WTC11 (cell line): ENCODE results near the gene CEP63. TPM values are rescaled to one million over a fixed set of nuclear protein-coding genes. Genes with fewer than 3 reads are reported as not detected.

Experiments used
- ATAC-seq: fragments of 200-7000 bp; cut with Tn5 transposase; 2 replicates; pipeline ENCODE4 v1.10.0; 2021; ENCODE audit warnings: mild to moderate bottlenecking, moderate library complexity
- CTCF ChIA-PET: fragments of 300-600 bp; sonication (Branson Sonifier 250); formaldehyde crosslinking; loops from one replicate; lab custom pipeline; 2021; ENCODE audit warnings: antibody characterized with exemption; lab: Charles Lee
- POLR2A ChIA-PET: fragments of 350-600 bp; sonication (Branson Sonifier 250); formaldehyde crosslinking; loops from one replicate; lab custom pipeline; 2021; ENCODE audit warnings: antibody characterized with exemption; lab: Charles Lee
- DNase-seq: peaks from one replicate; pipeline ENCODE4 v3.0.0; 2021; ENCODE audit warnings: low spot score
- H3K27ac Mint-ChIP-seq: 2 replicates; pipeline ENCODE4 v1.8.0; 2021; ENCODE audit warnings: mixed read lengths
- H3K27me3 Mint-ChIP-seq: 2 replicates; pipeline ENCODE4 v1.8.0; 2021; ENCODE audit warnings: low read depth, mild to moderate bottlenecking, moderate library complexity, mixed read lengths
- H3K36me3 Mint-ChIP-seq: 2 replicates; pipeline ENCODE4 v1.8.0; 2021; ENCODE audit warnings: mixed read lengths
- H3K4me1 Mint-ChIP-seq: 2 replicates; pipeline ENCODE4 v1.8.0; 2022; ENCODE audit warnings: mixed read lengths
- H3K4me3 Mint-ChIP-seq: 2 replicates; pipeline ENCODE4 v1.8.0; 2021; ENCODE audit warnings: mild to moderate bottlenecking, moderate library complexity, mixed read lengths
- H3K9me3 Mint-ChIP-seq: 2 replicates; pipeline ENCODE4 v1.8.0; 2021; ENCODE audit warnings: mixed read lengths
- CREB1 ChIP-seq: sonication (generic); formaldehyde crosslinking; IDR thresholded peaks from 2 replicates; pipeline ENCODE4 v1.8.0; 2023; ENCODE audit warnings: mild to moderate bottlenecking, missing genetic modification reagents
- FOXJ3 ChIP-seq: sonication (generic); formaldehyde crosslinking; IDR thresholded peaks from 2 replicates; pipeline ENCODE4 v1.9.0; 2021; ENCODE audit warnings: missing genetic modification reagents, mild to moderate bottlenecking, borderline replicate concordance
- FOXK1 ChIP-seq: sonication (generic); formaldehyde crosslinking; IDR thresholded peaks from 2 replicates; pipeline ENCODE4 v1.8.0; 2022; ENCODE audit warnings: mild to moderate bottlenecking, moderate library complexity, missing genetic modification reagents
- GABPB1 ChIP-seq: sonication (generic); formaldehyde crosslinking; IDR thresholded peaks from 2 replicates; pipeline ENCODE4 v1.8.1; 2023; ENCODE audit warnings: mild to moderate bottlenecking, missing genetic modification reagents
- GRHL2 ChIP-seq: fragments of 250-450 bp; sonication (Bioruptor Pico); IDR thresholded peaks from 2 replicates; pipeline ENCODE4 v1.8.0; 2022; ENCODE audit warnings: mild to moderate bottlenecking, moderate library complexity; ENCODE audit not compliant: insufficient replicate concordance, severe bottlenecking
- GTF2I ChIP-seq: fragments of 250-450 bp; sonication (Bioruptor Pico); conservative IDR thresholded peaks from 2 replicates; pipeline ENCODE4 v1.4.0; 2021; ENCODE audit warnings: mild to moderate bottlenecking
- IRF2 ChIP-seq: sonication (generic); formaldehyde crosslinking; IDR thresholded peaks from 2 replicates; pipeline ENCODE4 v1.8.0; 2022; ENCODE audit warnings: low read depth, missing genetic modification reagents, borderline replicate concordance
- JAZF1 ChIP-seq: fragments of 250-450 bp; sonication (Bioruptor Pico); IDR thresholded peaks from 2 replicates; pipeline ENCODE4 v1.9.0; 2021; ENCODE audit warnings: moderate library complexity, mild to moderate bottlenecking, inconsistent platforms
- KAT7 ChIP-seq: sonication (generic); formaldehyde crosslinking; IDR thresholded peaks from 2 replicates; pipeline ENCODE4 v1.8.1; 2023; ENCODE audit warnings: missing genetic modification reagents, mild to moderate bottlenecking, borderline replicate concordance
- NFE2L1 ChIP-seq: sonication (generic); formaldehyde crosslinking; IDR thresholded peaks from 2 replicates; pipeline ENCODE4 v1.8.1; 2023; ENCODE audit warnings: missing genetic modification reagents
- NFYB ChIP-seq: sonication (generic); formaldehyde crosslinking; conservative IDR thresholded peaks from 2 replicates; pipeline ENCODE4 v1.8.0; 2022; ENCODE audit warnings: low read depth, missing genetic modification reagents
- NR1H2 ChIP-seq: sonication (generic); formaldehyde crosslinking; IDR thresholded peaks from 2 replicates; pipeline ENCODE4 v1.9.0; 2021; ENCODE audit warnings: mild to moderate bottlenecking, moderate library complexity, missing genetic modification reagents
- OVOL2 ChIP-seq: fragments of 250-450 bp; sonication (Bioruptor Pico); IDR thresholded peaks from 2 replicates; pipeline ENCODE4 v1.9.0; 2021; ENCODE audit warnings: mild to moderate bottlenecking, borderline replicate concordance
- RORB ChIP-seq: fragments of 250-450 bp; sonication (Bioruptor Pico); IDR thresholded peaks from 2 replicates; pipeline ENCODE4 v1.9.0; 2021; ENCODE audit warnings: mild to moderate bottlenecking
- SMAD4 ChIP-seq: sonication (generic); formaldehyde crosslinking; IDR thresholded peaks from 2 replicates; pipeline ENCODE4 v1.8.0; 2022; ENCODE audit warnings: mild to moderate bottlenecking, missing genetic modification reagents
- SOX15 ChIP-seq: fragments of 250-450 bp; sonication (Bioruptor Pico); IDR thresholded peaks from 2 replicates; pipeline ENCODE4 v1.9.0; 2021; ENCODE audit warnings: mild to moderate bottlenecking
- TEAD4 ChIP-seq: sonication (generic); formaldehyde crosslinking; IDR thresholded peaks from 2 replicates; pipeline ENCODE4 v1.8.0; 2022; ENCODE audit warnings: mild to moderate bottlenecking, missing genetic modification reagents
- ZBTB21 ChIP-seq: sonication (generic); formaldehyde crosslinking; IDR thresholded peaks from 2 replicates; pipeline ENCODE4 v1.8.1; 2023; ENCODE audit warnings: mild to moderate bottlenecking, missing genetic modification reagents, borderline replicate concordance
- ZNF121 ChIP-seq: sonication (generic); formaldehyde crosslinking; IDR thresholded peaks from 2 replicates; pipeline ENCODE4 v1.8.0; 2023; ENCODE audit warnings: missing genetic modification reagents
- ZNF263 ChIP-seq: sonication (generic); formaldehyde crosslinking; IDR thresholded peaks from 2 replicates; pipeline ENCODE4 v1.8.1; 2022; ENCODE audit warnings: low read depth, mild to moderate bottlenecking, moderate library complexity, missing genetic modification reagents
- ZNF423 ChIP-seq: fragments of 250-450 bp; sonication (Bioruptor Pico); IDR thresholded peaks from 2 replicates; pipeline ENCODE4 v2.1.2; 2022; ENCODE audit warnings: mild to moderate bottlenecking, moderate library complexity
- total RNA-seq: library from RNA; stranded (reverse); gene quantifications from 3 replicates; pipeline ENCODE4 v1.2.3, GENCODE V29; 2021
- TF ChIP-seq, protein P1 (sequence below): sonication (generic); formaldehyde crosslinking; IDR thresholded peaks from 2 replicates; pipeline ENCODE4 v1.8.0; 2022; ENCODE audit warnings: mild to moderate bottlenecking, missing genetic modification reagents
- TF ChIP-seq, protein P2 (sequence below): fragments of 200-600 bp; IDR thresholded peaks from 2 replicates; pipeline ENCODE4 v1.8.0; 2022; ENCODE audit warnings: antibody characterized with exemption
- TF ChIP-seq, protein P3 (sequence below): fragments of 250-450 bp; sonication (Bioruptor Pico); IDR thresholded peaks from 2 replicates; pipeline ENCODE4 v1.9.0; 2021; ENCODE audit warnings: mild to moderate bottlenecking
- TF ChIP-seq, protein P4 (sequence below): sonication (generic); formaldehyde crosslinking; IDR thresholded peaks from 2 replicates; pipeline ENCODE4 v1.8.1; 2022; ENCODE audit warnings: mild to moderate bottlenecking, missing genetic modification reagents, moderate library complexity, borderline replicate concordance
- TF ChIP-seq, protein P5 (sequence below): fragments of 250-450 bp; sonication (Bioruptor Pico); IDR thresholded peaks from 2 replicates; pipeline ENCODE4 v2.1.2; 2022; ENCODE audit warnings: mild to moderate bottlenecking, moderate library complexity
- TF ChIP-seq, protein P6 (sequence below): fragments of 250-450 bp; sonication (Bioruptor Pico); conservative IDR thresholded peaks from 2 replicates; pipeline ENCODE4 v1.9.0; 2021; ENCODE audit warnings: mild to moderate bottlenecking

Gene CEP63
- total RNA-seq, 1 experiment from 2014 or later, result 28.0 TPM

DNA sequence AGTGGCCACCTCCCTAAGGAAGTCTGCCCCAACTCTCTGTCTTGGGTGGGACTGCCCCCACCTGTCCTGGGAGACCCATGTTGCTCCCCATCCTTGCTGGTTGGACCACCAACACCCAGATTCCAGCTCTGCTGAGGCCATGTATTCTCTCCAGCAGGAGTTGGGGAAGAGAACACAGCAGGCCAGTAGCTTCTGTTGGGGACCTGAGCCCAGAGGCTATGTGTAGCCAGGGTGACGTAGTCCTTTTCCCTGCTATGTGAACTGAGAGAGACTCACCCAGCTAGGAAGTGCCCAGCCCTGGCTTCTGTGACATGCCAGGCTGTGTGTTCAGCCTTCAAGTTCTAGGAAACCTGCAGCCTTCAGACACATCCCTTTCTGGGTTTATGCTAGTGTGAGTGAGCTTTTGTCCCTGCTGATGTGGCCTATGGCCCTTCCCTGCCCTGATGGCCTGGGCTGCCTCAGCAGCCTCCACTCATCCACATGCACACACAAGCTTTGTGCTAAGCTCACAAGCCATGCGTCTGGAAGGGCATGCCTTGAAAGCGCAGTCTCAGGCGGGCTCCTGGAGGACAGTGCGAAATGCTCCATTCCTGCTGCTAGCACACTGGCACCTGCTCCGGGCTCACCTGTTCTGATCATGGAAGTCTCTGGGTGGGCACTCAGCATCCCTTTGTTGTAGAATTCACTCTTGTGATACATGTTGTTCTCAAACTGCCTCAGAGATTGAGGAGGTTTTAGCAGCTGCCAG lies 122.3 kb downstream of the CEP63 start:
- DNase-seq (no peak), ATAC-seq (no peak)
- ChIA-PET CTCF (interaction anchor here (0.7 to 1.8 kb wide), 3 partner anchors 32 to 147 kb away, joined by 3 to 5 read pairs (median 4); no protein-coding TSS in a partner anchor), POLR2A (no interaction called here)
- no peak for TF ChIP-seq IRF2 (CRISPR knock-in tag)
- TF ChIP-seq KAT7, result no peak
- no peak for TF ChIP-seq ZNF263 (CRISPR knock-in tag)
- TF ChIP-seq TEAD4 (CRISPR knock-in tag), result no peak
- TF ChIP-seq, protein P1, sequence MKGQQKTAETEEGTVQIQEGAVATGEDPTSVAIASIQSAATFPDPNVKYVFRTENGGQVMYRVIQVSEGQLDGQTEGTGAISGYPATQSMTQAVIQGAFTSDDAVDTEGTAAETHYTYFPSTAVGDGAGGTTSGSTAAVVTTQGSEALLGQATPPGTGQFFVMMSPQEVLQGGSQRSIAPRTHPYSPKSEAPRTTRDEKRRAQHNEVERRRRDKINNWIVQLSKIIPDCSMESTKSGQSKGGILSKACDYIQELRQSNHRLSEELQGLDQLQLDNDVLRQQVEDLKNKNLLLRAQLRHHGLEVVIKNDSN (CRISPR knock-in tag), result no peak
- no peak for TF ChIP-seq FOXK1
- no peak for TF ChIP-seq ZNF121 (CRISPR knock-in tag)
- TF ChIP-seq NFE2L1 (CRISPR knock-in tag), result no peak
- TF ChIP-seq SOX15, result no peak
- TF ChIP-seq SMAD4 (CRISPR knock-in tag), result no peak
- no peak for TF ChIP-seq JAZF1 (CRISPR knock-in tag)
- no peak for TF ChIP-seq GRHL2 (CRISPR knock-in tag)
- TF ChIP-seq, protein P2, sequence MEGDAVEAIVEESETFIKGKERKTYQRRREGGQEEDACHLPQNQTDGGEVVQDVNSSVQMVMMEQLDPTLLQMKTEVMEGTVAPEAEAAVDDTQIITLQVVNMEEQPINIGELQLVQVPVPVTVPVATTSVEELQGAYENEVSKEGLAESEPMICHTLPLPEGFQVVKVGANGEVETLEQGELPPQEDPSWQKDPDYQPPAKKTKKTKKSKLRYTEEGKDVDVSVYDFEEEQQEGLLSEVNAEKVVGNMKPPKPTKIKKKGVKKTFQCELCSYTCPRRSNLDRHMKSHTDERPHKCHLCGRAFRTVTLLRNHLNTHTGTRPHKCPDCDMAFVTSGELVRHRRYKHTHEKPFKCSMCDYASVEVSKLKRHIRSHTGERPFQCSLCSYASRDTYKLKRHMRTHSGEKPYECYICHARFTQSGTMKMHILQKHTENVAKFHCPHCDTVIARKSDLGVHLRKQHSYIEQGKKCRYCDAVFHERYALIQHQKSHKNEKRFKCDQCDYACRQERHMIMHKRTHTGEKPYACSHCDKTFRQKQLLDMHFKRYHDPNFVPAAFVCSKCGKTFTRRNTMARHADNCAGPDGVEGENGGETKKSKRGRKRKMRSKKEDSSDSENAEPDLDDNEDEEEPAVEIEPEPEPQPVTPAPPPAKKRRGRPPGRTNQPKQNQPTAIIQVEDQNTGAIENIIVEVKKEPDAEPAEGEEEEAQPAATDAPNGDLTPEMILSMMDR, result no peak
- TF ChIP-seq ZNF423 (CRISPR knock-in tag), result no peak
- no peak for TF ChIP-seq NR1H2
- no peak for TF ChIP-seq GABPB1
- no peak for TF ChIP-seq OVOL2 (CRISPR knock-in tag)
- no peaks in the 10 kb centered on the region for H3K4me1 Mint-ChIP-seq
- no peak overlapping the region for H3K4me3 Mint-ChIP-seq
- H3K27me3 Mint-ChIP-seq, result peaks cover 2% of the 10 kb centered on the region; the same call in 1 of the 2 replicates
- no peaks in the 10 kb centered on the region for H3K36me3 Mint-ChIP-seq
- H3K9me3 Mint-ChIP-seq, result no peaks in the 10 kb centered on the region
- no peak overlapping the region for H3K27ac Mint-ChIP-seq

DNA sequence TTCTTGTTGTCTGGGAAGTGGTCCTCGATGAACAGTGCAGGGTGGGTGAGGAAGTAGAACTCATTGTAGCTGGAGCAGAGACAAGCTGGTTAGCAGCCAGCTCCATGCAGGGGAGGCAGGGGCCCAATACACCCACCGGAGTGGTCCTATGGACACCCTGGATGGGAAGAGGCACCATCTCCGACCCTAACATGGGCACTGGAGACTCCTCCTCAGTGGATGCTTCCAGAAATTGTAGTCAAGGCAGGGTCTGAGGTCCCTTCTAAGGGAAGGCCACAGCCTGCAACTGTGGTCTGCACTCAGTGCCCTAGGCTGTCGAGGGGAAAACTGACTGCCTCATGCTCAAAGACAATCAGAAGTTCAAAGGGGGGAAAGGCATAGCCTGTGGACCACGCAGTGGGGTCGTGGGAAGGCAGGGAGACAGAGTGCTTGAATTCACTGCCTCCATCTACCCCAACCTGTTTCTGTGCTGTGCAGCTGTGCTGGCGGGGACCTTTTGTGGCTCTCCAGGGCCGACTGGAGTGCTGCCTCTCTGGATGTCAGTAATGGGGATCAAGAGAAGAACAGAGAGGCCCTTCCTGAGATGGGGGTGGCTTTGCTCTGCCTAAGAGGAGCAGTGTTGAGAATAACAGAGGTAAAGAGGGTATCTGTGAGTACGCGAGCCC lies 123.0 kb downstream of the CEP63 start:
- ATAC-seq (no peak), DNase-seq (no peak)
- Mint-ChIP-seq H3K4me3 (no peak overlapping the region), H3K9me3 (no peaks in the 10 kb centered on the region), H3K4me1 (no peaks in the 10 kb centered on the region), H3K27ac (no peak overlapping the region), H3K27me3 (peaks cover 2% of the 10 kb centered on the region; the same call in 1 of the 2 replicates), H3K36me3 (no peaks in the 10 kb centered on the region)
- ChIA-PET CTCF (interaction anchor here (1.8 kb wide), 1 partner anchor 69 kb away, joined by 5 read pairs; no protein-coding TSS in a partner anchor), POLR2A (no interaction called here)
- TF ChIP-seq RORB (CRISPR knock-in tag) (no peak), FOXJ3 (no peak), CREB1 (CRISPR knock-in tag) (no peak), GTF2I (CRISPR knock-in tag) (no peak), ZBTB21 (CRISPR knock-in tag) (no peak), NFYB (CRISPR knock-in tag) (no peak)
- TF ChIP-seq, protein P3, sequence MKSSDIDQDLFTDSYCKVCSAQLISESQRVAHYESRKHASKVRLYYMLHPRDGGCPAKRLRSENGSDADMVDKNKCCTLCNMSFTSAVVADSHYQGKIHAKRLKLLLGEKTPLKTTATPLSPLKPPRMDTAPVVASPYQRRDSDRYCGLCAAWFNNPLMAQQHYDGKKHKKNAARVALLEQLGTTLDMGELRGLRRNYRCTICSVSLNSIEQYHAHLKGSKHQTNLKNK (CRISPR knock-in tag), result no peak
- TF ChIP-seq, protein P4, sequence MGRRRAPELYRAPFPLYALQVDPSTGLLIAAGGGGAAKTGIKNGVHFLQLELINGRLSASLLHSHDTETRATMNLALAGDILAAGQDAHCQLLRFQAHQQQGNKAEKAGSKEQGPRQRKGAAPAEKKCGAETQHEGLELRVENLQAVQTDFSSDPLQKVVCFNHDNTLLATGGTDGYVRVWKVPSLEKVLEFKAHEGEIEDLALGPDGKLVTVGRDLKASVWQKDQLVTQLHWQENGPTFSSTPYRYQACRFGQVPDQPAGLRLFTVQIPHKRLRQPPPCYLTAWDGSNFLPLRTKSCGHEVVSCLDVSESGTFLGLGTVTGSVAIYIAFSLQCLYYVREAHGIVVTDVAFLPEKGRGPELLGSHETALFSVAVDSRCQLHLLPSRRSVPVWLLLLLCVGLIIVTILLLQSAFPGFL, result no peak
- TF ChIP-seq, protein P5, sequence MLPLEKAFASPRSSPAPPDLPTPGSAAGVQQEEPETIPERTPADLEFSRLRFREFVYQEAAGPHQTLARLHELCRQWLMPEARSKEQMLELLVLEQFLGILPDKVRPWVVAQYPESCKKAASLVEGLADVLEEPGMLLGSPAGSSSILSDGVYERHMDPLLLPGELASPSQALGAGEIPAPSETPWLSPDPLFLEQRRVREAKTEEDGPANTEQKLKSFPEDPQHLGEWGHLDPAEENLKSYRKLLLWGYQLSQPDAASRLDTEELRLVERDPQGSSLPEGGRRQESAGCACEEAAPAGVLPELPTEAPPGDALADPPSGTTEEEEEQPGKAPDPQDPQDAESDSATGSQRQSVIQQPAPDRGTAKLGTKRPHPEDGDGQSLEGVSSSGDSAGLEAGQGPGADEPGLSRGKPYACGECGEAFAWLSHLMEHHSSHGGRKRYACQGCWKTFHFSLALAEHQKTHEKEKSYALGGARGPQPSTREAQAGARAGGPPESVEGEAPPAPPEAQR (CRISPR knock-in tag), result no peak
- TF ChIP-seq, protein P6, sequence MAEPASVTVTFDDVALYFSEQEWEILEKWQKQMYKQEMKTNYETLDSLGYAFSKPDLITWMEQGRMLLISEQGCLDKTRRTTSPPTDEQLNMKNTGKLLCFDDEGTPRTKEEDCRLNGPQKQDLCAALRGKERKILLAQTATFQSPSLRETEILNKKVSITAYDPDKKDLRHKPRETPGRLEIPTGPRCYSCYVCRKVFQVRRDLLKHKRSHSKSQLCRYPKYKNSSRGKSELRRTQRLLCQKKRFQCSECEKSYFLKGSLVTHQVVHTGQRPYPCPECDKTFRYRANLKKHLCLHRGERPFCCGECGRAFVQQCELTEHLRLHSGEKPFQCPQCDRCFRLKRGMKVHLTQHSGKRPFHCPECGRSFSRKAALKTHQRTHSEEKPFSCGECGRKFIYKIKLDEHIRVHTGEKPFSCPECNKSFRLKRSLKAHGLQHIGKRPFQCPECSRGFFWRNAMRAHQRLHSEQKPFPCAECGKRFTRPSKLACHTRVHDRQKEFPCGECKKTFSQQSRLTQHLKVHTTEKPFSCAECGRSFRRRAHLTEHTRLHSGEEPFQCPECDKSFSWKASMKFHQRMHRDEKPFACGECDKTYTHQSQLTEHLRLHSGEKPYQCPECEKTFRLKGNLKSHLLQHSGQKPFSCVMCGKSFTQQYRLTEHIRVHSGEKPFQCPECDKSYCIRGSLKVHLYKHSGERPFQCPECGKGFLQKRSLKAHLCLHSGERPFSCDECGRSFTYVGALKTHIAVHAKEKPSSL, result no peak
